ENCODE results near the gene CATSPER3.

DNA sequence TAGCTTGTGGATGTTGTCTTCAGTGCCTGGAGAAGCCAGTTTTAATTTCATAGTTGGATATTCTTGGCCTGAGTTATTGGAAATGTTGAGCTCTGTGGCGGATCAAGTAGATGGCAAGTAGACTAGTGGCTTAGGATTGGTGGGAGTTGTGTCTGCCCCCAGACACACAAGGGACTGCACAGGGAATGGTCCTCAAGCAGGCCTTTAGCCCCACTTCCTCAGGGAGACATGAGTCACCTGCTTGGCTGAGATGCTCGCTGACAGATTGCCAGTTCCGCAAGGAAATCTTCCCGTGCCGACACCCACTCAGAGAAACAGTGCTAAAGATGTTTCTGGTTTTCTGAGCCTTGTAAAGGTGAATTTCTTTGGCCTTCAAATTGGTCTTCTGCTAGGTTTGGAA lies 18.8 kb upstream of the CATSPER3 start:
- TF ChIP-seq POLR2A (IDR thresholded peaks at IDR 0.05; ENCODE audit: low read length) = no peak
- no peak for TF ChIP-seq GATA1 (IDR thresholded peaks at IDR 0.05; ENCODE audit: low read depth, low read length)

Data from erythroblast (primary cell).